C4-2B (cell line): ENCODE results near the gene ICAM2.
"Not testable (repeated sequence)": the region's sequence is repeated elsewhere in the genome, so short reads cannot be mapped to it uniquely, and the experiment has no call there.

Experiments
- CTCF ChIP-seq: fragments of 450-650 bp; conservative IDR thresholded peaks from 2 replicates; pipeline ENCODE4 v1.5.1; 2017; ENCODE audit warnings: mild to moderate bottlenecking
- ZFX ChIP-seq: fragments of 450-650 bp; IDR thresholded peaks from 2 replicates; pipeline ENCODE4 v1.6.1; 2017

- TF ChIP-seq CTCF, ZFX: not testable (repeated sequence)
Measured at GRCh38 chr17:64019551-64019961, 877 bp downstream of the ICAM2 start.
